GM12878 (cell line): ENCODE results near the gene SLC35D2. TPM values are rescaled to one million over a fixed set of nuclear protein-coding genes. Genes with fewer than 3 reads are reported as not detected.

Experiments
- ATAC-seq: fragments of 200-7000 bp; cut with Tn5 transposase; 3 replicates; pipeline ENCODE4 v1.9.1; 2020; ENCODE audit warnings: mild to moderate bottlenecking, moderate library complexity
- BruUV-seq: library from RNA; stranded (reverse); fragments of 400-500 nt; replicated peaks from 2 replicates; lab custom pipeline; 2021; lab: Mats Ljungman, UMichigan
- CTCF ChIA-PET: fragments of 300-600 bp; sonication (Branson Sonifier 250); formaldehyde crosslinking; extraction: SDS; loops from one replicate; lab custom pipeline; 2021; ENCODE audit warnings: inconsistent platforms; lab: Yijun Ruan, JAX
- POLR2A ChIA-PET: fragments of 350-600 bp; formaldehyde crosslinking; extraction: SDS; loops from one replicate; lab custom pipeline; 2021; ENCODE audit warnings: inconsistent platforms; lab: Charles Lee
- RAD21 ChIA-PET: fragments of 300-600 bp; sonication (Branson Sonifier 250); formaldehyde crosslinking; loops from one replicate; lab custom pipeline; 2023; ENCODE audit warnings: antibody characterized with exemption; ENCODE audit not compliant: unreplicated experiment; lab: Charles Lee
- SMC1A ChIA-PET: fragments of 300-600 bp; sonication (Branson Sonifier 250); formaldehyde crosslinking; loops from one replicate; lab custom pipeline; 2023; ENCODE audit not compliant: unreplicated experiment, uncharacterized antibody; lab: Charles Lee
- DNase-seq: peaks from one replicate; pipeline ENCODE4 v3.0.0-alpha.2; 2011; ENCODE audit warnings: low read depth, low spot score
- FAIRE-seq: peaks from 3 replicates; lab custom pipeline; 2011; peaks lifted over from hg19 to GRCh38; lab: Jason Lieb, UNC
- H2AFZ ChIP-seq: 2 replicates; pipeline ENCODE4 v1.6.0; 2011; ENCODE audit warnings: low read depth, low read length, control low read depth; ENCODE audit not compliant: control insufficient read depth
- H3K27ac ChIP-seq: 2 replicates; pipeline ENCODE4 v1.5.1; 2011; ENCODE audit warnings: control low read depth; ENCODE audit not compliant: control insufficient read depth, insufficient read depth
- H3K27me3 ChIP-seq, 2 experiments: replicated peaks in 1 of 2; 2 replicates each; pipeline versions ENCODE4 v1.6.0 to v1.6.1; 2011; ENCODE audit warnings: low read length in 1 of 2; ENCODE audit not compliant: control insufficient read depth in 2 of 2, insufficient read depth in 2 of 2
- H3K36me3 ChIP-seq, 2 experiments: 2 replicates each; pipeline ENCODE4 v1.5.1; 2011; ENCODE audit warnings: low read length in 1 of 2; ENCODE audit not compliant: control insufficient read depth in 2 of 2, insufficient read depth in 2 of 2
- H3K4me1 ChIP-seq: 2 replicates; pipeline ENCODE4 v1.6.1; 2011; ENCODE audit warnings: mild to moderate bottlenecking, low read length, moderate library complexity, mixed read lengths; ENCODE audit not compliant: control insufficient read depth, insufficient read depth
- H3K4me2 ChIP-seq: 2 replicates; pipeline ENCODE4 v1.6.0; 2011; ENCODE audit warnings: control low read depth; ENCODE audit not compliant: control insufficient read depth, insufficient read depth
- H3K4me3 ChIP-seq: fragments of 200-600 bp; sonication (generic); 2 replicates; pipeline ENCODE4 v1.5.1; 2016
- H3K79me2 ChIP-seq: 2 replicates; pipeline ENCODE4 v1.6.0; 2011; ENCODE audit warnings: low read length; ENCODE audit not compliant: control insufficient read depth, insufficient read depth
- H3K9ac ChIP-seq: 2 replicates; pipeline ENCODE4 v1.8.0; 2011; ENCODE audit warnings: low read length, control low read depth, mixed read lengths; ENCODE audit not compliant: control insufficient read depth, insufficient read depth
- H3K9me3 ChIP-seq: replicated peaks from 3 replicates; pipeline ENCODE4 v1.5.1; 2011; ENCODE audit warnings: mild to moderate bottlenecking, low read length; ENCODE audit not compliant: control insufficient read depth, insufficient read depth
- H4K20me1 ChIP-seq: 2 replicates; pipeline ENCODE4 v1.6.0; 2011; ENCODE audit not compliant: control insufficient read depth, insufficient read depth
- ATF7 ChIP-seq: fragments of 450-650 bp; IDR thresholded peaks from 2 replicates; pipeline ENCODE4 v1.6.1; 2016; ENCODE audit warnings: low read depth, mild to moderate bottlenecking
- BMI1 ChIP-seq: fragments of 450-650 bp; IDR thresholded peaks from 2 replicates; pipeline ENCODE4 v1.6.1; 2016; ENCODE audit warnings: mild to moderate bottlenecking, moderate library complexity, borderline replicate concordance
- DPF2 ChIP-seq: fragments of 450-650 bp; IDR thresholded peaks from 2 replicates; pipeline ENCODE4 v1.6.1; 2017; ENCODE audit warnings: mild to moderate bottlenecking
- FOXM1 ChIP-seq: IDR thresholded peaks from 2 replicates; pipeline ENCODE4 v1.6.1; 2012; ENCODE audit warnings: low read depth, mild to moderate bottlenecking, inconsistent platforms, low read length, moderate library complexity
- GABPA ChIP-seq: IDR thresholded peaks from 2 replicates; pipeline ENCODE4 v1.6.1; 2014; ENCODE audit warnings: antibody characterized with exemption, low read depth, mild to moderate bottlenecking, inconsistent platforms
- HCFC1 ChIP-seq: fragments of 150-350 bp; IDR thresholded peaks from 2 replicates; pipeline ENCODE4 v1.6.1; 2014; ENCODE audit warnings: low read length
- HDAC6 ChIP-seq: fragments of 200-600 bp; sonication (generic); IDR thresholded peaks from one replicate; pipeline ENCODE4 v1.8.0; 2017; ENCODE audit warnings: antibody characterized with exemption; ENCODE audit not compliant: unreplicated experiment
- IKZF1 ChIP-seq: fragments of 450-650 bp; conservative IDR thresholded peaks from 2 replicates; pipeline ENCODE4 v1.6.1; 2017; ENCODE audit warnings: antibody characterized with exemption, mild to moderate bottlenecking
- MXI1 ChIP-seq: fragments of 150-350 bp; IDR thresholded peaks from 2 replicates; pipeline ENCODE4 v1.6.1; 2011; ENCODE audit warnings: low read depth, mild to moderate bottlenecking, inconsistent platforms, low read length, improper control_type of control experiment
- NFIC ChIP-seq: IDR thresholded peaks from 2 replicates; pipeline ENCODE4 v1.6.1; 2012; ENCODE audit warnings: low read depth, mild to moderate bottlenecking, inconsistent platforms, low read length, moderate library complexity
- NR2C2 ChIP-seq: IDR thresholded peaks from 2 replicates; pipeline ENCODE4 v1.6.1; 2011; ENCODE audit warnings: borderline replicate concordance, low read depth; ENCODE audit not compliant: control insufficient read depth, insufficient read length
- NRF1 ChIP-seq: conservative IDR thresholded peaks from 2 replicates; pipeline ENCODE4 v1.6.1; 2011; ENCODE audit warnings: mild to moderate bottlenecking, low read depth, low read length, improper control_type of control experiment
- RB1 ChIP-seq: fragments of 450-650 bp; formaldehyde crosslinking; IDR thresholded peaks from 2 replicates; pipeline ENCODE4 v1.6.1; 2017; ENCODE audit warnings: mild to moderate bottlenecking, borderline replicate concordance
- RCOR1 ChIP-seq: conservative IDR thresholded peaks from 2 replicates; pipeline ENCODE4 v1.6.1; 2012; ENCODE audit warnings: low read depth, low read length, improper control_type of control experiment
- RFX5 ChIP-seq: IDR thresholded peaks from 2 replicates; pipeline ENCODE4 v1.6.1; 2011; ENCODE audit warnings: low read depth, low read length, improper control_type of control experiment
- RUNX3 ChIP-seq: IDR thresholded peaks from 2 replicates; pipeline ENCODE4 v1.6.1; 2012; ENCODE audit warnings: low read length, inconsistent platforms
- SKIL ChIP-seq: fragments of 450-650 bp; IDR thresholded peaks from 2 replicates; pipeline ENCODE4 v1.6.1; 2017; ENCODE audit warnings: mild to moderate bottlenecking, low read depth, inconsistent platforms; ENCODE audit not compliant: poor library complexity, severe bottlenecking
- SREBF2 ChIP-seq: IDR thresholded peaks from 2 replicates; pipeline ENCODE4 v1.6.1; 2012; ENCODE audit warnings: mild to moderate bottlenecking, low read length
- ZNF217 ChIP-seq: fragments of 450-650 bp; IDR thresholded peaks from 2 replicates; pipeline ENCODE4 v1.6.1; 2017; ENCODE audit warnings: antibody characterized with exemption, mild to moderate bottlenecking
- ZNF274 ChIP-seq: IDR thresholded peaks from one replicate; pipeline ENCODE4 v1.8.0; 2011; ENCODE audit not compliant: insufficient read length, insufficient read depth
- WGBS: methylation state at CpG from one replicate; pipeline ENCODE4 v1.1.6; 2016; ENCODE audit warnings: low lambda C conversion rate; ENCODE audit not compliant: insufficient replicate concordance, insufficient coverage; ENCODE audit errors: missing lambda C conversion rate; 5-methylcytosine and 5-hydroxymethylcytosine counted together
- in situ Hi-C: fragments of 300-500 bp; cut with MboI; formaldehyde crosslinking; loops from 9 replicates; pipeline ENCODE4 v1.14.3; 2018; ENCODE audit warnings: mixed read lengths
- intact Hi-C: fragments of 100-400 bp; cut with micrococcal nuclease; formaldehyde crosslinking; loops from one replicate; pipeline ENCODE4 v1.14.2; 2022; ENCODE audit not compliant: unreplicated experiment
- polyA plus RNA-seq, 11 experiments: library from polyadenylated mRNA; depleted of rRNA in 4 of 11; unstranded in 6 of 11; stranded (reverse) in 5 of 11; fragments of >200 nt; fragmentation: Nextera tagmentation in 4 of 11; fragmentation: Illumina TruSeq in 1 of 11; extraction: Ambion mirVana in 4 of 11; extraction: Trizol in 1 of 11; gene quantifications; 1 replicate in 1 of 11; 2 replicates in 10 of 11; pipeline versions ENCODE4 v1.2.1 to v1.2.3, GENCODE V29; 2011 to 2016; ENCODE audit warnings: inconsistent platforms in 2 of 11, missing spikeins in 2 of 11, low read depth in 1 of 11
- total RNA-seq, 4 experiments: library from RNA; depleted of rRNA in 3 of 4; stranded (reverse); fragments of >200 nt in 3 of 4; fragmentation: Illumina TruSeq in 1 of 4; extraction: Trizol in 1 of 4; gene quantifications; 2 replicates each; pipeline versions ENCODE4 v1.2.1 to v1.2.3, GENCODE V29; 2013 to 2021
- TF ChIP-seq, protein P1 (sequence below): IDR thresholded peaks from 2 replicates; pipeline ENCODE4 v1.6.1; 2012; ENCODE audit warnings: low read depth, low read length, improper control_type of control experiment

SLC35D2 gene
- total and polyA plus RNA-seq, 10 of the 15 experiments (the other 5 are each of a cell fraction or from before 2014, with no cell fraction given): 0.64 to 6.3 (median 3.5) TPM

GRCh38 chr9:96350866-96351265 lies 32.6 kb downstream of the SLC35D2 start (continued):
- TF ChIP-seq SKIL (no peak), NR2C2 (no peak), RB1 (no peak), NRF1 (no peak), HDAC6 (no peak), IKZF1 (no peak), SREBF2 (no peak), FOXM1 (no peak)

GRCh38 chr9:96348261-96348660 lies 35.2 kb downstream of the SLC35D2 start:
- TF ChIP-seq DPF2: no peak
- no peak for TF ChIP-seq RUNX3
- TF ChIP-seq MXI1: no peak
- TF ChIP-seq ZNF274: no peak
- no peak for TF ChIP-seq HCFC1
- no peak for TF ChIP-seq BMI1
- TF ChIP-seq RCOR1: no peak
- no peak for TF ChIP-seq HDAC6
- TF ChIP-seq ZNF217: no peak
- TF ChIP-seq, protein P1, sequence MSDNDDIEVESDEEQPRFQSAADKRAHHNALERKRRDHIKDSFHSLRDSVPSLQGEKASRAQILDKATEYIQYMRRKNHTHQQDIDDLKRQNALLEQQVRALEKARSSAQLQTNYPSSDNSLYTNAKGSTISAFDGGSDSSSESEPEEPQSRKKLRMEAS: no peak
- no peak for TF ChIP-seq RFX5
- TF ChIP-seq GABPA: no peak
- TF ChIP-seq NFIC: no peak
- no peak for TF ChIP-seq ATF7
- Histone ChIP-seq H3K27ac (no peak overlapping the region), H3K4me1 (no peaks in the 10 kb centered on the region), H3K79me2 (no peaks in the 10 kb centered on the region), H3K9me3 (no peaks in the 10 kb centered on the region; the same call in 2 of the 3 replicates), H3K4me3 (no peak overlapping the region), H3K27me3 (no peaks in the 10 kb centered on the region), H3K4me2 (no peak overlapping the region), H2AFZ (no peak overlapping the region), H3K36me3 (no peaks in the 10 kb centered on the region), H4K20me1 (no peaks in the 10 kb centered on the region), H3K9ac (no peak overlapping the region)
- BruUV-seq: no TSS peak
- in situ Hi-C loops: no loop called here
- DNase-seq (no peak), FAIRE-seq (no peak), ATAC-seq (no peak)
- ChIA-PET POLR2A (no interaction called here), SMC1A (no interaction called here), CTCF (no interaction called here), RAD21 (no interaction called here)
- intact Hi-C loops: no loop called here
- 79% methylated on average over 5 of the region's 5 CpGs for WGBS
